ENCODE measurements around the gene ZNF8. TPM values are rescaled to one million over a fixed set of nuclear protein-coding genes. Genes with fewer than 3 reads are reported as not detected.

Gene ZNF8
- total RNA-seq, 2 experiments from 2014 or later: 5.1 to 5.4 TPM

GRCh38 chr19:58275564-58275963 is 3.2 kb upstream of the ZNF8 start:
- Mint-ChIP-seq H3K27me3 (no peaks in the 10 kb centered on the region), H3K36me3 (ENCODE audit: low read depth) (peaks cover 55% of the 10 kb centered on the region), H3K4me1 (peaks cover 25% of the 10 kb centered on the region), H3K4me3 (no peak overlapping the region), H3K27ac (no peak overlapping the region), H3K9me3 (peaks cover 30% of the 10 kb centered on the region)
- CTCF ChIA-PET: interaction anchor here (0.6 to 1.0 kb wide), 2 partner anchors 11 to 118 kb away, joined by 3 read pairs; no protein-coding TSS in a partner anchor
- no peak for DNase-seq
- POLR2A ChIA-PET: no interaction called here

- H3K9me3 Mint-ChIP-seq: peaks cover 18% of the 10 kb centered on the region
- ChIA-PET CTCF (interaction anchor here (0.6 kb wide), 1 partner anchor 149 kb away, joined by 3 read pairs; no protein-coding TSS in a partner anchor), POLR2A (no interaction called here)
- no peak for DNase-seq
- H3K36me3 Mint-ChIP-seq (ENCODE audit: low read depth): peaks cover 53% of the 10 kb centered on the region
- no peaks in the 10 kb centered on the region for H3K27me3 Mint-ChIP-seq
- no peak overlapping the region for H3K4me3 Mint-ChIP-seq
- no peak overlapping the region for H3K27ac Mint-ChIP-seq
- H3K4me1 Mint-ChIP-seq: peaks cover 36% of the 10 kb centered on the region
Observed at GRCh38 chr19:58277197-58277596, 1.6 kb upstream of the ZNF8 start.

GRCh38 chr19:58277748-58278540 is 811 bp upstream of the ZNF8 start:
- H3K36me3 Mint-ChIP-seq (ENCODE audit: low read depth): peaks cover 52% of the 10 kb centered on the region
- H3K4me3 Mint-ChIP-seq: peak overlapping the region; percentile 91
- peak overlapping the region; percentile 95 for H3K27ac Mint-ChIP-seq
- ChIA-PET POLR2A (no interaction called here), CTCF (interaction anchor here (0.8 to 1.2 kb wide), 3 partner anchors 8 to 26 kb away, joined by 3 to 4 read pairs (median 3); no protein-coding TSS in a partner anchor)
- no peak for DNase-seq
- H3K4me1 Mint-ChIP-seq: peaks cover 36% of the 10 kb centered on the region
- H3K27me3 Mint-ChIP-seq: no peaks in the 10 kb centered on the region
- peaks cover 20% of the 10 kb centered on the region for H3K9me3 Mint-ChIP-seq

GRCh38 chr19:58279042-58279924 is 528 bp downstream of the ZNF8 start:
- Mint-ChIP-seq H3K4me1 (peaks cover 36% of the 10 kb centered on the region), H3K9me3 (peaks cover 18% of the 10 kb centered on the region), H3K27me3 (no peaks in the 10 kb centered on the region), H3K27ac (peak overlapping the region; percentile 95), H3K36me3 (ENCODE audit: low read depth) (peaks cover 50% of the 10 kb centered on the region), H3K4me3 (peak overlapping the region; percentile 91)
- ChIA-PET CTCF (interaction anchor here (1.2 kb wide), 2 partner anchors 10 to 25 kb away, joined by 3 read pairs; no protein-coding TSS in a partner anchor), POLR2A (interaction anchor here (0.6 kb wide), 1 partner anchor 48 kb away, joined by 5 read pairs; the partner anchor contains the start of gene ZSCAN22)
- DNase-seq: peak; percentile 33

- H3K36me3 Mint-ChIP-seq (ENCODE audit: low read depth): peaks cover 47% of the 10 kb centered on the region
- POLR2A ChIA-PET: interaction anchor here (0.6 kb wide), 1 partner anchor 47 kb away, joined by 5 read pairs; the partner anchor contains the start of gene ZSCAN22
- no peaks in the 10 kb centered on the region for H3K27me3 Mint-ChIP-seq
- CTCF ChIA-PET: no interaction called here
- no peak for DNase-seq
- H3K4me1 Mint-ChIP-seq: peaks cover 36% of the 10 kb centered on the region
- H3K4me3 Mint-ChIP-seq: peak overlapping the region; percentile 91
- H3K9me3 Mint-ChIP-seq: peaks cover 13% of the 10 kb centered on the region
- H3K27ac Mint-ChIP-seq: peak overlapping the region; percentile 95
Observed at GRCh38 chr19:58279925-58280316, 1.2 kb downstream of the ZNF8 start.

- ChIA-PET POLR2A (no interaction called here), CTCF (no interaction called here)
- Mint-ChIP-seq H3K9me3 (peaks cover 11% of the 10 kb centered on the region), H3K27me3 (no peaks in the 10 kb centered on the region), H3K36me3 (ENCODE audit: low read depth) (peaks cover 68% of the 10 kb centered on the region), H3K4me1 (peaks cover 24% of the 10 kb centered on the region), H3K27ac (no peak overlapping the region), H3K4me3 (no peak overlapping the region)
- no peak for DNase-seq
Observed at GRCh38 chr19:58284199-58284598, 5.4 kb downstream of the ZNF8 start.

- Mint-ChIP-seq H3K27me3 (no peaks in the 10 kb centered on the region), H3K36me3 (ENCODE audit: low read depth) (peaks cover 85% of the 10 kb centered on the region), H3K27ac (no peak overlapping the region), H3K4me3 (no peak overlapping the region), H3K9me3 (peaks cover 50% of the 10 kb centered on the region), H3K4me1 (no peaks in the 10 kb centered on the region)
- ChIA-PET CTCF (no interaction called here), POLR2A (no interaction called here)
- DNase-seq: no peak
Observed at GRCh38 chr19:58291943-58292342, 13.2 kb downstream of the ZNF8 start.

GRCh38 chr19:58294743-58295374 is 16.1 kb downstream of the ZNF8 start:
- no peak overlapping the region for H3K27ac Mint-ChIP-seq
- ChIA-PET POLR2A (no interaction called here), CTCF (interaction anchor here (0.8 kb wide), 1 partner anchor 223 kb away, joined by 3 read pairs; no protein-coding TSS in a partner anchor)
- H3K4me3 Mint-ChIP-seq: no peak overlapping the region
- H3K9me3 Mint-ChIP-seq: peaks cover 50% of the 10 kb centered on the region
- H3K4me1 Mint-ChIP-seq: no peaks in the 10 kb centered on the region
- peaks cover 80% of the 10 kb centered on the region for H3K36me3 Mint-ChIP-seq (ENCODE audit: low read depth)
- no peaks in the 10 kb centered on the region for H3K27me3 Mint-ChIP-seq
- no peak for DNase-seq

GRCh38 chr19:58296104-58296503 is 17.3 kb downstream of the ZNF8 start:
- H3K4me1 Mint-ChIP-seq: no peaks in the 10 kb centered on the region
- H3K36me3 Mint-ChIP-seq (ENCODE audit: low read depth): peaks cover 87% of the 10 kb centered on the region
- no peak overlapping the region for H3K4me3 Mint-ChIP-seq
- no peak overlapping the region for H3K27ac Mint-ChIP-seq
- CTCF ChIA-PET: interaction anchor here (1.0 kb wide), 1 partner anchor 8 kb away, joined by 7 read pairs; no protein-coding TSS in a partner anchor
- POLR2A ChIA-PET: no interaction called here
- no peak for DNase-seq
- no peaks in the 10 kb centered on the region for H3K27me3 Mint-ChIP-seq
- peaks cover 54% of the 10 kb centered on the region for H3K9me3 Mint-ChIP-seq

GRCh38 chr19:58300620-58301019 is 21.9 kb downstream of the ZNF8 start:
- no peaks in the 10 kb centered on the region for H3K27me3 Mint-ChIP-seq
- peaks cover 19% of the 10 kb centered on the region for H3K9me3 Mint-ChIP-seq
- H3K27ac Mint-ChIP-seq: no peak overlapping the region
- ChIA-PET CTCF (interaction anchor here (1.5 kb wide), 1 partner anchor 15 kb away, joined by 4 read pairs; no protein-coding TSS in a partner anchor), POLR2A (no interaction called here)
- no peak overlapping the region for H3K4me3 Mint-ChIP-seq
- no peak for DNase-seq
- peaks cover 68% of the 10 kb centered on the region for H3K36me3 Mint-ChIP-seq (ENCODE audit: low read depth)
- peaks cover 13% of the 10 kb centered on the region for H3K4me1 Mint-ChIP-seq

GRCh38 chr19:58304255-58304654 is 25.5 kb downstream of the ZNF8 start:
- no peaks in the 10 kb centered on the region for H3K27me3 Mint-ChIP-seq
- DNase-seq: no peak
- H3K36me3 Mint-ChIP-seq (ENCODE audit: low read depth): peaks cover 73% of the 10 kb centered on the region
- peaks cover 44% of the 10 kb centered on the region for H3K4me1 Mint-ChIP-seq
- H3K27ac Mint-ChIP-seq: peak overlapping the region; percentile 98
- POLR2A ChIA-PET: no interaction called here
- CTCF ChIA-PET: interaction anchor here (0.7 kb wide), 1 partner anchor 26 kb away, joined by 3 read pairs; the partner anchor contains the start of gene ZNF8
- peak overlapping the region; percentile 91 for H3K4me3 Mint-ChIP-seq
- H3K9me3 Mint-ChIP-seq: peaks cover 16% of the 10 kb centered on the region

GRCh38 chr19:58304748-58305064 is 26.0 kb downstream of the ZNF8 start:
- H3K27me3 Mint-ChIP-seq: no peaks in the 10 kb centered on the region
- H3K4me1 Mint-ChIP-seq: peaks cover 44% of the 10 kb centered on the region
- no peak for DNase-seq
- H3K27ac Mint-ChIP-seq: peak overlapping the region; percentile 98
- peaks cover 75% of the 10 kb centered on the region for H3K36me3 Mint-ChIP-seq (ENCODE audit: low read depth)
- ChIA-PET CTCF (interaction anchor here (1.3 kb wide), 1 partner anchor 19 kb away, joined by 3 read pairs; no protein-coding TSS in a partner anchor), POLR2A (no interaction called here)
- peak overlapping the region; percentile 91 for H3K4me3 Mint-ChIP-seq
- peaks cover 16% of the 10 kb centered on the region for H3K9me3 Mint-ChIP-seq

Data from activated CD4-positive, alpha-beta T cell treated with anti-CD3 and anti-CD28 coated beads, Interleukin-2, amount 10 ng/mL, durations not matched to agents 7 days and 5 days (primary cell).